HCT116 (cell line): ENCODE measurements around the gene MYH15. TPM values are rescaled to one million over a fixed set of nuclear protein-coding genes. Genes with fewer than 3 reads are reported as not detected.

Source experiments
- ATAC-seq: fragments of 200-7000 bp; cut with Tn5 transposase; 2 replicates; pipeline ENCODE4 v1.9.1; 2020; ENCODE audit warnings: mild to moderate bottlenecking, moderate library complexity
- BruUV-seq: library from RNA; stranded (reverse); fragments of 400-500 nt; replicated peaks from 2 replicates; lab custom pipeline; 2021; lab: Mats Ljungman, UMichigan
- CTCF ChIA-PET: fragments of 300-600 bp; sonication (Branson Sonifier 250); formaldehyde crosslinking; loops from one replicate; lab custom pipeline; 2021; ENCODE audit warnings: antibody characterized with exemption; lab: Charles Lee
- POLR2A ChIA-PET: fragments of 300-600, 350-600 bp; sonication (Branson Sonifier 250); formaldehyde crosslinking; loops from one replicate; lab custom pipeline; 2021; ENCODE audit warnings: antibody characterized with exemption; lab: Charles Lee
- RAD21 ChIA-PET, 2 experiments: fragments of 300-600 bp; sonication (Branson Sonifier 250); formaldehyde crosslinking; loops; one replicate each; lab custom pipeline; 2023; ENCODE audit warnings: low total read pairs in 2 of 2; ENCODE audit not compliant: uncharacterized antibody in 2 of 2, unreplicated experiment in 2 of 2, low non-redundant PET in 1 of 2; lab: Charles Lee
- DNase-seq: peaks from one replicate; pipeline ENCODE4 v3.0.0-alpha.2; 2010; ENCODE audit warnings: low read depth, low spot score
- H2AFZ ChIP-seq: fragments of 200-600 bp; shearing (Covaris generic), sonication (generic); 2 replicates; pipeline ENCODE4 v1.6.1; 2017; ENCODE audit warnings: low read depth, mixed run types, mixed read lengths, antibody characterized with exemption, low read length; ENCODE audit not compliant: poor library complexity, severe bottlenecking
- H3K27ac ChIP-seq: 2 replicates; pipeline ENCODE4 v1.5.1; 2012; ENCODE audit warnings: low read depth, low read length
- H3K27me3 ChIP-seq: fragments of 200-600 bp; sonication (generic); 2 replicates; pipeline ENCODE4 v1.6.1; 2016; ENCODE audit warnings: mixed run types, low read length, mixed read lengths; ENCODE audit not compliant: insufficient read depth
- H3K36me3 ChIP-seq, 2 experiments: fragments of 200-500 bp in 1 of 2; fragments of 200-600 bp in 1 of 2; sonication (Bioruptor generic) in 1 of 2; sonication (generic) in 1 of 2; 2 replicates each; pipeline versions ENCODE4 v1.5.1 to v1.6.1; 2014 to 2016; ENCODE audit warnings: low read length in 2 of 2, inconsistent platforms in 1 of 2, mixed read lengths in 1 of 2, mixed run types in 1 of 2; ENCODE audit not compliant: insufficient read depth in 2 of 2, control insufficient read depth in 1 of 2
- H3K4me1 ChIP-seq, 2 experiments: fragments of 200-600 bp in 1 of 2; sonication (generic) in 1 of 2; 2 replicates each; pipeline versions ENCODE4 v1.5.1 to v1.6.1; 2012 to 2017; ENCODE audit warnings: low read length in 2 of 2, inconsistent platforms in 1 of 2, mild to moderate bottlenecking in 1 of 2, mixed read lengths in 1 of 2, mixed run types in 1 of 2, moderate library complexity in 1 of 2; ENCODE audit not compliant: insufficient read depth in 2 of 2, control insufficient read depth in 1 of 2
- H3K4me2 ChIP-seq: fragments of 200-600 bp; sonication (generic); 2 replicates; pipeline ENCODE4 v1.6.1; 2017; ENCODE audit warnings: mixed run types, low read length, mixed read lengths
- H3K4me3 ChIP-seq, 2 experiments: fragments of 200-600 bp in 1 of 2; sonication (generic) in 1 of 2; replicated peaks in 1 of 2; 2 replicates each; pipeline ENCODE4 v1.5.1; 2011 to 2016; ENCODE audit warnings: low read length in 2 of 2, control low read depth in 1 of 2, low read depth in 1 of 2, mild to moderate bottlenecking in 1 of 2, mixed read lengths in 1 of 2, mixed run types in 1 of 2
- H3K79me2 ChIP-seq: fragments of 200-600 bp; sonication (generic); 2 replicates; pipeline ENCODE4 v1.6.1; 2017; ENCODE audit warnings: mild to moderate bottlenecking, mixed run types, low read length, moderate library complexity, mixed read lengths; ENCODE audit not compliant: insufficient read depth
- H3K9ac ChIP-seq: fragments of 200-600 bp; sonication (generic); 2 replicates; pipeline ENCODE4 v1.6.1; 2016; ENCODE audit warnings: low read length, mixed read lengths
- H3K9me2 ChIP-seq: fragments of 200-600 bp; sonication (generic), shearing (Covaris generic); 2 replicates; pipeline ENCODE4 v1.6.1; 2017; ENCODE audit warnings: mixed run types, mild to moderate bottlenecking, moderate library complexity; ENCODE audit not compliant: insufficient read depth
- H3K9me3 ChIP-seq, 2 experiments: fragments of 200-500 bp in 1 of 2; fragments of 200-600 bp in 1 of 2; sonication (Bioruptor generic) in 1 of 2; sonication (generic) in 1 of 2; 2 replicates each; pipeline ENCODE4 v1.6.1; 2014 to 2017; ENCODE audit warnings: low read length in 2 of 2, mixed read lengths in 2 of 2, inconsistent platforms in 1 of 2, low read depth in 1 of 2, mild to moderate bottlenecking in 1 of 2, mixed run types in 1 of 2, moderate library complexity in 1 of 2; ENCODE audit not compliant: control insufficient read depth in 1 of 2, insufficient read depth in 1 of 2
- H4K20me1 ChIP-seq: fragments of 200-600 bp; sonication (generic), shearing (Covaris generic); 2 replicates; pipeline ENCODE4 v1.6.1; 2017; ENCODE audit warnings: mixed run types, mild to moderate bottlenecking, moderate library complexity; ENCODE audit not compliant: insufficient read depth
- CEBPB ChIP-seq: IDR thresholded peaks from 2 replicates; pipeline ENCODE4 v1.6.1; 2012; ENCODE audit warnings: low read depth
- ELF1 ChIP-seq: IDR thresholded peaks from 2 replicates; pipeline ENCODE4 v1.6.1; 2012; ENCODE audit warnings: low read depth, borderline replicate concordance
- EZH2 ChIP-seq: fragments of 200-600 bp; sonication (generic); IDR thresholded peaks from 2 replicates; pipeline ENCODE4 v1.6.1; 2017; ENCODE audit warnings: antibody characterized with exemption, mixed run types
- POLR2A ChIP-seq: IDR thresholded peaks from 2 replicates; pipeline ENCODE4 v1.7.0; 2011; ENCODE audit warnings: borderline replicate concordance; ENCODE audit not compliant: insufficient read depth, insufficient read length; ENCODE audit errors: extremely low read depth
- RAD21 ChIP-seq: IDR thresholded peaks from 2 replicates; pipeline ENCODE4 v1.6.1; 2012; ENCODE audit warnings: low read depth, mild to moderate bottlenecking
- SIN3A ChIP-seq: IDR thresholded peaks from 2 replicates; pipeline ENCODE4 v1.6.1; 2012; ENCODE audit warnings: low read depth
- SP1 ChIP-seq: IDR thresholded peaks from 2 replicates; pipeline ENCODE4 v1.6.1; 2012; ENCODE audit warnings: low read depth
- YY1 ChIP-seq: IDR thresholded peaks from 2 replicates; pipeline ENCODE4 v1.6.1; 2011; ENCODE audit warnings: low read length, low read depth, moderate library complexity, mild to moderate bottlenecking; ENCODE audit not compliant: insufficient replicate concordance; ENCODE audit errors: extremely low read depth
- ZFX ChIP-seq: fragments of 450-650 bp; IDR thresholded peaks from 2 replicates; pipeline ENCODE4 v1.6.1; 2017
- ZNF274 ChIP-seq: fragments of 200-500 bp; sonication (Bioruptor generic); IDR thresholded peaks from 2 replicates; pipeline ENCODE4 v1.6.1; 2014; ENCODE audit warnings: mild to moderate bottlenecking, low read depth, low read length, inconsistent platforms
- intact Hi-C: fragments of 100-400 bp; cut with micrococcal nuclease; formaldehyde crosslinking; loops from 2 replicates; pipeline ENCODE4 v1.10.0; 2022
- total RNA-seq: library from RNA; stranded (reverse); gene quantifications from one replicate; pipeline ENCODE4 v1.2.1, GENCODE V29; 2021; ENCODE audit not compliant: unreplicated experiment
- TF ChIP-seq, protein P1 (sequence below): IDR thresholded peaks from 2 replicates; pipeline ENCODE4 v1.6.1; 2011; ENCODE audit warnings: mild to moderate bottlenecking, low read length, moderate library complexity; ENCODE audit not compliant: insufficient replicate concordance; ENCODE audit errors: extremely low read depth
- TF ChIP-seq, protein P2 (sequence below), 3 experiments: fragments of 200-600 bp in 1 of 3; sonication (generic) in 1 of 3; IDR thresholded peaks in 2 of 3; conservative IDR thresholded peaks in 1 of 3; 2 replicates each; pipeline ENCODE4 v1.5.1; 2012 to 2017; ENCODE audit warnings: low read depth in 2 of 3, low read length in 2 of 3, antibody characterized with exemption in 1 of 3, borderline replicate concordance in 1 of 3, control low read depth in 1 of 3, mild to moderate bottlenecking in 1 of 3, mixed read lengths in 1 of 3, mixed run types in 1 of 3, moderate library complexity in 1 of 3; ENCODE audit not compliant: insufficient read depth in 1 of 3
- TF ChIP-seq, protein P3 (sequence below): IDR thresholded peaks from 2 replicates; pipeline ENCODE4 v1.6.1; 2012; ENCODE audit warnings: low read depth

Gene MYH15
- total RNA-seq, 1 experiment from 2014 or later = 11.2 TPM

DNA sequence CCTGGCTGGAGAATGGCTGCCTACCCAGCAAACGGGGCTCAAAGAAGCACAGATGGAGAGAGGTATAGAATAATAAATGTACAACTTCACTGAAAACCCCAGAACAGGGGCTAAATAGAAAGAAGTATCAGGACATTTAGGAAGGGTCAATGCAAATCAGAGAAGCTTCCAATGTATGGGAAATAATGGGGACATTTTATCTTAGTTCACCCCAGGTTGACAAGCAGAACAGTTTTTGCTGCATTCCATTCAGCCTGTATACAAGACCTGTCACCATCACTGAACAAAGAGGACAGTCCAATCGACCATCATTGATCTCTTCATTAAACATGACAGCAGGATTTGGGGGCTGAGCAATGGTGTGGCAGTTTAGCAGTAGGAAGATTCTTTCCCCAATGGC, 68.1 kb downstream of the MYH15 start:
- Histone ChIP-seq H3K4me2 (no peak overlapping the region), H3K27me3 (no peaks in the 10 kb centered on the region), H3K9me2 (no peaks in the 10 kb centered on the region), H3K79me2 (no peaks in the 10 kb centered on the region), H3K36me3 (no peaks in the 10 kb centered on the region; a peak in 2 of 4 replicates)
- RAD21 ChIA-PET = no interaction called here
- no peak for TF ChIP-seq CEBPB
- TF ChIP-seq SIN3A = no peak
- no peak for TF ChIP-seq POLR2A
- TF ChIP-seq, protein P1, sequence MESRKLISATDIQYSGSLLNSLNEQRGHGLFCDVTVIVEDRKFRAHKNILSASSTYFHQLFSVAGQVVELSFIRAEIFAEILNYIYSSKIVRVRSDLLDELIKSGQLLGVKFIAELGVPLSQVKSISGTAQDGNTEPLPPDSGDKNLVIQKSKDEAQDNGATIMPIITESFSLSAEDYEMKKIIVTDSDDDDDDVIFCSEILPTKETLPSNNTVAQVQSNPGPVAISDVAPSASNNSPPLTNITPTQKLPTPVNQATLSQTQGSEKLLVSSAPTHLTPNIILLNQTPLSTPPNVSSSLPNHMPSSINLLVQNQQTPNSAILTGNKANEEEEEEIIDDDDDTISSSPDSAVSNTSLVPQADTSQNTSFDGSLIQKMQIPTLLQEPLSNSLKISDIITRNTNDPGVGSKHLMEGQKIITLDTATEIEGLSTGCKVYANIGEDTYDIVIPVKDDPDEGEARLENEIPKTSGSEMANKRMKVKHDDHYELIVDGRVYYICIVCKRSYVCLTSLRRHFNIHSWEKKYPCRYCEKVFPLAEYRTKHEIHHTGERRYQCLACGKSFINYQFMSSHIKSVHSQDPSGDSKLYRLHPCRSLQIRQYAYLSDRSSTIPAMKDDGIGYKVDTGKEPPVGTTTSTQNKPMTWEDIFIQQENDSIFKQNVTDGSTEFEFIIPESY = no peak
- TF ChIP-seq RAD21 = no peak
- no peak for TF ChIP-seq SP1
- TF ChIP-seq, all 23 proteins: peak for 0
- BruUV-seq = no TSS peak
- H3K4me1 ChIP-seq = no peaks in the 10 kb centered on the region
- no peak overlapping the region for H2AFZ ChIP-seq
- H3K4me3 ChIP-seq = no peak overlapping the region
- ChIA-PET CTCF (no interaction called here), POLR2A (no interaction called here)
- ATAC-seq (no peak), DNase-seq (no peak)
- no peak overlapping the region for H3K9ac ChIP-seq
- H3K27ac ChIP-seq = no peak overlapping the region
- peaks cover 1 to 4% of the 10 kb centered on the region in 2 experiments; a peak in 1 of 4 replicates for H3K9me3 ChIP-seq
- intact Hi-C loops = no loop called here
- H4K20me1 ChIP-seq = no peaks in the 10 kb centered on the region

DNA sequence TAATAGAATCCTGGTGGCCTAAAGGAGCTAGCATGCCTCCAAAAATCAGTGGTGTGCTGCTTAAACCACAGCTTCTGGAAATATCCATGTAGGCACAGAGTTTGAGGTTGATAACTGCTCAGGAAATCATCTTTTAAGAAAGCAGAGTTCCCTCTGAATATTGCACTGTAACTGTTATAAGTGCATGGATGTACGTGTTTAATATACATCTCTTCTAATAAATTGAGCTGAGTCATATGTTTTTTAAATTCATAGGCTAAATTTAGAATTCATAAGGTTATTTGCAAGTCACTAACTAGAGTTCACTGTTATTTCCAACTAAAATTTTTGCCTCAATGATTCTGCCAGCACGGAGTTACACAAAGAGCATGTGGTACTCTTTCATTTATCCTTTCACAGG, 68.9 kb downstream of the MYH15 start:
- Histone ChIP-seq H4K20me1 (no peaks in the 10 kb centered on the region), H3K79me2 (no peaks in the 10 kb centered on the region), H3K4me3 (no peak overlapping the region), H3K4me2 (no peak overlapping the region), H3K27ac (no peak overlapping the region), H3K27me3 (no peaks in the 10 kb centered on the region), H3K9me3 (no peaks in the 10 kb centered on the region; a peak in 1 of 4 replicates), H3K36me3 (no peaks in the 10 kb centered on the region; a peak in 2 of 4 replicates), H2AFZ (no peak overlapping the region), H3K9me2 (no peaks in the 10 kb centered on the region), H3K9ac (no peak overlapping the region), H3K4me1 (no peaks in the 10 kb centered on the region)
- DNase-seq = no peak
- ChIA-PET POLR2A (interaction anchor here (0.6 kb wide), 1 partner anchor 889 kb away, joined by 3 read pairs; no protein-coding TSS in a partner anchor), CTCF (no interaction called here), RAD21 (no interaction called here)
- intact Hi-C loops = no loop called here
- ATAC-seq = no peak
- no TSS peak for BruUV-seq
- TF ChIP-seq, protein P2, sequence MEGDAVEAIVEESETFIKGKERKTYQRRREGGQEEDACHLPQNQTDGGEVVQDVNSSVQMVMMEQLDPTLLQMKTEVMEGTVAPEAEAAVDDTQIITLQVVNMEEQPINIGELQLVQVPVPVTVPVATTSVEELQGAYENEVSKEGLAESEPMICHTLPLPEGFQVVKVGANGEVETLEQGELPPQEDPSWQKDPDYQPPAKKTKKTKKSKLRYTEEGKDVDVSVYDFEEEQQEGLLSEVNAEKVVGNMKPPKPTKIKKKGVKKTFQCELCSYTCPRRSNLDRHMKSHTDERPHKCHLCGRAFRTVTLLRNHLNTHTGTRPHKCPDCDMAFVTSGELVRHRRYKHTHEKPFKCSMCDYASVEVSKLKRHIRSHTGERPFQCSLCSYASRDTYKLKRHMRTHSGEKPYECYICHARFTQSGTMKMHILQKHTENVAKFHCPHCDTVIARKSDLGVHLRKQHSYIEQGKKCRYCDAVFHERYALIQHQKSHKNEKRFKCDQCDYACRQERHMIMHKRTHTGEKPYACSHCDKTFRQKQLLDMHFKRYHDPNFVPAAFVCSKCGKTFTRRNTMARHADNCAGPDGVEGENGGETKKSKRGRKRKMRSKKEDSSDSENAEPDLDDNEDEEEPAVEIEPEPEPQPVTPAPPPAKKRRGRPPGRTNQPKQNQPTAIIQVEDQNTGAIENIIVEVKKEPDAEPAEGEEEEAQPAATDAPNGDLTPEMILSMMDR (IDR thresholded peaks at IDR 0.05 in 2 of 3, conservative IDR thresholded peaks at IDR 0.05 in 1 of 3; ENCODE audit: borderline replicate concordance in 1 of 3, insufficient read depth in 1 of 3, low read depth in 2 of 3, low read length in 2 of 3) = no peak
- TF ChIP-seq, protein P3, sequence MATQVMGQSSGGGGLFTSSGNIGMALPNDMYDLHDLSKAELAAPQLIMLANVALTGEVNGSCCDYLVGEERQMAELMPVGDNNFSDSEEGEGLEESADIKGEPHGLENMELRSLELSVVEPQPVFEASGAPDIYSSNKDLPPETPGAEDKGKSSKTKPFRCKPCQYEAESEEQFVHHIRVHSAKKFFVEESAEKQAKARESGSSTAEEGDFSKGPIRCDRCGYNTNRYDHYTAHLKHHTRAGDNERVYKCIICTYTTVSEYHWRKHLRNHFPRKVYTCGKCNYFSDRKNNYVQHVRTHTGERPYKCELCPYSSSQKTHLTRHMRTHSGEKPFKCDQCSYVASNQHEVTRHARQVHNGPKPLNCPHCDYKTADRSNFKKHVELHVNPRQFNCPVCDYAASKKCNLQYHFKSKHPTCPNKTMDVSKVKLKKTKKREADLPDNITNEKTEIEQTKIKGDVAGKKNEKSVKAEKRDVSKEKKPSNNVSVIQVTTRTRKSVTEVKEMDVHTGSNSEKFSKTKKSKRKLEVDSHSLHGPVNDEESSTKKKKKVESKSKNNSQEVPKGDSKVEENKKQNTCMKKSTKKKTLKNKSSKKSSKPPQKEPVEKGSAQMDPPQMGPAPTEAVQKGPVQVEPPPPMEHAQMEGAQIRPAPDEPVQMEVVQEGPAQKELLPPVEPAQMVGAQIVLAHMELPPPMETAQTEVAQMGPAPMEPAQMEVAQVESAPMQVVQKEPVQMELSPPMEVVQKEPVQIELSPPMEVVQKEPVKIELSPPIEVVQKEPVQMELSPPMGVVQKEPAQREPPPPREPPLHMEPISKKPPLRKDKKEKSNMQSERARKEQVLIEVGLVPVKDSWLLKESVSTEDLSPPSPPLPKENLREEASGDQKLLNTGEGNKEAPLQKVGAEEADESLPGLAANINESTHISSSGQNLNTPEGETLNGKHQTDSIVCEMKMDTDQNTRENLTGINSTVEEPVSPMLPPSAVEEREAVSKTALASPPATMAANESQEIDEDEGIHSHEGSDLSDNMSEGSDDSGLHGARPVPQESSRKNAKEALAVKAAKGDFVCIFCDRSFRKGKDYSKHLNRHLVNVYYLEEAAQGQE = no peak
- TF ChIP-seq ZNF274 (no peak), YY1 (no peak), ZFX (no peak), EZH2 (no peak), ELF1 (no peak), SP1 (no peak)
